ENCODE data around the gene PLCE1.

PLCE1 gene

DNA sequence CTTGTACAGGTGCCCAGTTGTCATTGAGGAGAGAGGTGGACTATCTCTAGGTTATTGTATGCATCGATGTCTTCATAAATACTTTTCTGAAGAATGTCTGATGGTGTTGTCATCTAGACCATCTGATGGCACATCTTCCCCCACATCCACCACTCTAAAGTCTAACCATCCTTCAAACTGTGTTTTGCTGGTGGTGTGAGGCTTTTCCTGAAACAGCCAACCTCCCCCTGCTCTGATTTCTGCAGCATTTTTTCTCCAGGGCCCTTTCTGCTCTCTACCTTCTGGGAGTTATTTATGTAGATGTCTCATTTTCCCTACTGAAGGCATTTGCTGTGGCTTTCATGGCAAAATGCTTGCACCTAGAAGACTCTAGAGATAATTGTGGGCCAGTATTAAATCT lies 1.5 kb downstream of the PLCE1 start:
- no peak for DNase-seq

GRCh38 chr10:93995598-93996271 lies 2.0 kb downstream of the PLCE1 start:
- no peak for DNase-seq

- no peak for DNase-seq
These were observed 2.8 kb downstream of the PLCE1 start for GRCh38 chr10:93996551-93996950.

DNA sequence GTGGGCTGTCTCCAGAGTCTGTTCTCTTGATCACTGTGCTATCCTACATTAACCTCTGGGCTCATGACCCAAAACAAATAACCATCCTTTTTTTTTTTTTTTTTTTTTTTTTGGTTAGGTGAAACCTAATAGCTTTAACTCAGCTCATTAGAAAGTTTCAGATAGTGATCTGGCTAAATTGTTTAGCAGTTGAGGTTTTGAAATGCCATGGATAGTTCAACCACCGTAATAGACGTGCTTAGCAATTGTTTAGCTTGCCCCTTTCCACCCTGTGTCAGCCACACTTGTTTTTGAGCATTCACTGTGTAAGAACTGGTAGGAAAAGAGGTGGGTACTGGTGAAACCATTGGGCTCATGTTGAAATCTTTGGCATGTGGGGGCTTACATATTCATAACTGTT lies 3.8 kb downstream of the PLCE1 start:
- no peak for DNase-seq

DNA sequence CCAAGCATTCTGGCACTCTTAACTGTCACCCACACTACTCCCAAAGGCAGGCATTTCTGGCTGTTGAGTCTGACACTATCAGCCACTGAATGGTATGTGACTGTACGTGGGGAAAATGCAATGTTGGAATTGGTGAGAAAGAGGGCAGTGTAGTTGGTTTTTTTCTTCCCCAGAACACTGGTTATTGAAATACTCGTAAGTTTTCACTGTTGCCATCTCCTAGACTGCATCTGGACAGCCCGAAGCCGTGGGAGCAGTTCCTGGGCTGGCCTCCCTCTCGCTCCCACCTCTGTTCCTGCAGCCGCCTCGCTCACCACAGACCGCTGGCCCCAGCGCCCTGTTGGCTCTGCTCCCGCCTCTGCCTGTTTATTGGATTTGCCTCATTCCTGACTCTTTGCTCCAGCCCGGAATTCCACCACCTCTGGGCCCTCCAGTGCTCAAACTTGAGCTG lies 5.7 kb downstream of the PLCE1 start:
- DNase-seq: no peak

DNA sequence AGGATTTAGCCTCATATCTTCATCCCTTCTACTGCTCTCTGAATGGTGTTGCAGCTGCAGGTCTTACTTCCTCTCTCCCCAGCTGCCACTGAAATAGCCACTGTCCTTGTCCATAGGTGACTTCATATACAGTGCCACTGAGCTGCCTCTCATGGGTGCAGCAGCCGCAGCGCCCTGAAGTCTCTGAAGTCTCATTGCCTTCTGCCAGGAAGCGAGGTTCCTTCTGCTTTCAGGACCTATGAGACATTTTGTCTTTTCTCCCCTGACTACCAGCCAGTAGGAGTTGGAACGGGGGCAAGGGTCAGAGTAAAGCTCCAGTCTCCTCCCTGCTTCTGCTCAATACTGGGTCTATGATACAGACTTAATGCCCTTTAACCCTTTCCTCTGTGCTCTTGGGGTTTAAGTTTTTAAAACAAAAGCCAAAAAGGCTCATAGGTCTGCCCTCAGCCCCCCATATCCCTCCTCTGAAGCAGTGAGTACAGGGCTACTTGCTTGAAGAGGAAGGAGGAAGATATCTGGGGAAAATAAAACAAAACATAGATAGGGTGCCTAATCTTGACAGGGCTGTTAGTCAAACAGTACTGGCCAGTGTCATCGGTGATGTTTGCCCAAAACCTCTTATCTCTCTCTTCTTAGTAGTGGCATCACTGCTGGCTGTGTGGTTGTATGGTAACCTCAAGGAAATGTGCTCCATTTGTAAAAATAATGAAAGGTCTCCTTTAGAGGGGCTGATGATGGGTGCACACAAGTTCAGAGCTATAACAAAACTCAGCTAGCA lies 7.1 kb downstream of the PLCE1 start:
- no peak for DNase-seq

DNA sequence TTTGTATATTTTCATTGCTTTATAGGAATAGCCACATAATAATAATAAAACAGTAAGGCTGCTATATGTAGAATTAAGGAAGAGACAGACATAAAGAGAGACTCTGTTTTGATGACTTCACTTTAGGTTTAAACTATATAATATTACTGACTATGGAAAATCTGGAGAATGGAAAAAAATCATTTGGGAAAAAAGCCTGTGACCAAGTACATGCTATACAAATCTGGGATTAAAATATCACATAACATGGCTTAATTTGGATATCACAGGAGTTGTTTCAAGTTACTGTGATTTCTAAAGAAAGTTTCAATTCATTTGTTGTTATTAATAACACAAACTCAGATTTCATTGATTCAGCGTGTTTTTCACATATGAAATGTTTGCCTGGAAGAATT lies 7.7 kb downstream of the PLCE1 start:
- no peak for DNase-seq

DNA sequence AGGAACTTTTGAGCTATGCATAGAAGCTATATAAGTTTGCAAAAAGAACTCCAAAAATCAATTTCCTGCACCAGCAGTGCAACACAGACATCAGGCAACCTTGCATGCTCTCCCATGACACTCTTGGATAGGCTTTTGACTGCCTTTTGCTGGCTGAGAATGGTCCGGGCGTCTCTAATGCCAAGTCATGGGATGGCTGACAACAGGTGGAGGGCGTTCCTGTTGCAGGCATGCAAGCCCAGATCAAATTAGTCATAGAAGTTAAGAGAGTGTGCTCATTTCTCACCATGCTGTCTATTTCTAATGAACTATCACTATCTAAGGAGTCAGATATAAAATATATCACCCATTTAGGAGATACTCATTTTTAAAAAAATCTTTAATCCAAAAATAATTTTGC lies 8.4 kb downstream of the PLCE1 start:
- no peak for DNase-seq

- no peak for DNase-seq
These were observed 9.8 kb downstream of the PLCE1 start for GRCh38 chr10:94003488-94003887.

DNA sequence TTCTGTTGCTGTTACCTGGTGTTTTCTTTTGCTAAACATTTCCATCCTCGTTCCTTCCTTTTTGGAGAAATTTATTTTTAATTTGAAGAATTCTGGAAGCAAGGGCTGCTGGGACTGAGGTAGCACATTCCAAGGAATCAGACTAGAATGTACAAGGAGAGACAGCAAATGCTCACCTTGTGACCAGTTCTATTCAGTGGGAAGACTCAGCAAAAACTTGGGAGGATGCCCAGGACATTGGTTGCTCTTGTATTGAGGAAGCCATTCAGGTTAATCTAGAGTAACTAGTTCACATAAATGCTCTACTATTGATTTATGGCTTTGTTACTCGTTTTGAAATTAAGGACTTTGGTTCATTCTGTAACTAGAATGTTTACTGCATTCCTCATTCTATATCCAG lies 11.3 kb downstream of the PLCE1 start:
- DNase-seq: no peak

GRCh38 chr10:94006591-94007550 lies 13.1 kb downstream of the PLCE1 start:
- no peak for DNase-seq

DNA sequence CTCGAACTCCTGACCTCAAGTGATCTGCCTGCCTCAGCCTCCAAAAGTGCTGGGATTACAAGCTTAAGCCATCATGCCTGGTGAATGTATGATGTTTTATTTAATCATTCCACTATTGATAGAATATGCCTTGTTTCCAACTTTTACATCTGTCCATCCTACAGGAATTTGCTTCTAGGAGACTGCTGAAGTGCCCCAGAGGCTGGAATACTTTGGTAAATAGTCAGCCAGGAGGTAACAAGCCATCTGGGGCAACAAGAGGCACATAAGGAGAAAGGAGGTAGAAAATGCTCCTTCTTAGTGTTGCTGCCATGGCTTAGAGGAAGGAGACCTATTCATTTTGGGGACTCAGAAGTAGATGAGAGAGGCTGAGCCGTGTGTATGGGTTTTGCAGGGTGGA lies 14.8 kb downstream of the PLCE1 start:
- DNase-seq: no peak

GRCh38 chr10:94010116-94010515 lies 16.4 kb downstream of the PLCE1 start:
- no peak for DNase-seq

DNA sequence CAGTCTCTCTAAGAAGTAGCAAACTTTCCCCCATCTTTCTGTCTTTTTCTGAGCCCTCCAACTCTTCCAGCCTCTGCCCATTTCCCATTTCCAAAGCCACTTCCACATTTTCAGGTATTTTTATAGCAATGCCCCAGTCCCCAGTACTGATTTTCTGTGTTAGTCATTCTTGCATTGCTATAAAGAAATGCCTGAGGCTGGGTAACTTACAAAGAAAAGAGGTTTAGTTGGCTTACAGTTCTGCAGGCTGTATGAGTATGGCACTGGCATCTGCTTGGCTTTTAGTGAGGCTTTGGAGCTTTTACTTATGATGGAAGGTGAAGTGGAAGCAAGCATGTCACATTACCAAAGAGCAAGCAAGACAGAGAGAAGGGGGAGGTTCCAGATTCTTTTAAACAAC lies 17.2 kb downstream of the PLCE1 start:
- DNase-seq: no peak

DNA sequence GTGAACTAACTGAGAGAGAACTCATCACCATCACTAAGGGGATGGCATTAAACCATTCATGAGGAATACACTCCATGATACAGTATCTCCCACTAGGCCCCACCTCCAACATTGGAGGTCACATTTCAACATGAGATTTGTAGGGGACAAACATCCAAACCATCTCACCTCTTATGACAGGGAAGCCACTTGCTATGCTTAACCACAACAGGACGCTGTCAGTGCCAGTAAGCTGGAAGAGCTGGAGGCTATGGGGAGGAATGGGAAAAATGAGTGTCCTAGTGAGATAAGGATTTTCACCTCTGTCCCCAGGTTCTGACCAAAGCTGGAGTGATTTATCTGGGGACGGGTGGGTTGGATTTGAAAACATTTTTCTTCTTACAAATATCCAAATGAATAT lies 17.6 kb downstream of the PLCE1 start:
- DNase-seq: no peak

DNA sequence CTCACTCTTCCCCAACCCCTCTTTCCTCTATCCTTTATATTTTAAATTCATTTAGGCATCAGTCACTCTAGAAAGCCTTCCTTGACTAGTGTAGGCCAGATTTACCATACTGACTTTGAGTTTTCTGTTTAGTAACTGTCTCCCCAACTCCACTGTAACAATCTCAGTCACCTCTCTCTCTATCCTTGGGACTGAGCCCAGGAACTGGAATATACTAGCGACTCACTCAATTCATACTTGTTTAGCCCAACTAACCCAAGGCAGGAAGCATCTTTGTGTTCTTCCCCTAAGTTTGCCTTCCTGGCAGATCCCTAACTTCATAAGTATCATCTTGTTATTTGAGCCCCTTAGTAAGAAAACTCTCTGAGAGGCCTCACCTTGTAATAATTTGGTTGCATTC lies 19.1 kb downstream of the PLCE1 start:
- no peak for DNase-seq

DNA sequence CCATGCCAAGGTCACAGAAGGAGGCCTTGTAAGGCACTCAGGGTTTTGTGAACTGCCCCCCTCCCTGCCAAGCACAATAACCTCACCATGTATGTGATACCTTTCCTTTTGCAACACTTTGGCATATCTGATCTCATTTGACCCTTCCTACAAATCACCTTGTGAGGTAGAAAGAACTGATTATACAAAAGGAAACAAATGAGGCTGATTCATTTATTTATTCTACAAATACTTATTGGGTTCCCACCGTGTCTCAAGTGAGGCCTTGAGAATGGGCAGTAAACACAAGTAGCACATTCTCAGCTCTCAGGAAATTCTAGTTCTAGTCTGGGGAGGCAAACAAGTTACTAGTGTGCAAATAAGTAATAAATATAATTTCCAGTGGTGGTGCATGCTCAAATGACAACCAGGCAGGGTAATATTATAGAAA lies 19.6 kb downstream of the PLCE1 start:
- peak in 1 of 2 experiments; percentile 15 for DNase-seq

DNA sequence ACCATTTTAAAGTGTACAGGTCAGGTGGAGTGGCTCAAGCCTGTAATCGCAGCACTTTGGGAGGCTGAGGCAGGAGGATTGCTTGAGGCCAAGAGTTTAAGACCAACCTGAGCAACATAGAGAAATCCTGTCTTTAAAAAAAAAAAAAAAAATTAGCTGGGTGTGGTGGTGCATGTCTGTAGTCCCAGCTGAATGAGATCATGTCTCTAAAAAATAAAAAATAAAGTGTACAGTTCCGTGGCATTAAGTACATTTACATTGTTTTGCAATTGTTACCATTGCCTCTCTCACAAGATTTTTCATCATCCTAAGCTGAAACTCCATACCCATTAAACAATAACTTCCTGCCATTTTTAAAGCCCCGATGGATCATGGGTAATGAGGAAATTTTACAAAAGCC lies 20.6 kb downstream of the PLCE1 start:
- DNase-seq: no peak

DNA sequence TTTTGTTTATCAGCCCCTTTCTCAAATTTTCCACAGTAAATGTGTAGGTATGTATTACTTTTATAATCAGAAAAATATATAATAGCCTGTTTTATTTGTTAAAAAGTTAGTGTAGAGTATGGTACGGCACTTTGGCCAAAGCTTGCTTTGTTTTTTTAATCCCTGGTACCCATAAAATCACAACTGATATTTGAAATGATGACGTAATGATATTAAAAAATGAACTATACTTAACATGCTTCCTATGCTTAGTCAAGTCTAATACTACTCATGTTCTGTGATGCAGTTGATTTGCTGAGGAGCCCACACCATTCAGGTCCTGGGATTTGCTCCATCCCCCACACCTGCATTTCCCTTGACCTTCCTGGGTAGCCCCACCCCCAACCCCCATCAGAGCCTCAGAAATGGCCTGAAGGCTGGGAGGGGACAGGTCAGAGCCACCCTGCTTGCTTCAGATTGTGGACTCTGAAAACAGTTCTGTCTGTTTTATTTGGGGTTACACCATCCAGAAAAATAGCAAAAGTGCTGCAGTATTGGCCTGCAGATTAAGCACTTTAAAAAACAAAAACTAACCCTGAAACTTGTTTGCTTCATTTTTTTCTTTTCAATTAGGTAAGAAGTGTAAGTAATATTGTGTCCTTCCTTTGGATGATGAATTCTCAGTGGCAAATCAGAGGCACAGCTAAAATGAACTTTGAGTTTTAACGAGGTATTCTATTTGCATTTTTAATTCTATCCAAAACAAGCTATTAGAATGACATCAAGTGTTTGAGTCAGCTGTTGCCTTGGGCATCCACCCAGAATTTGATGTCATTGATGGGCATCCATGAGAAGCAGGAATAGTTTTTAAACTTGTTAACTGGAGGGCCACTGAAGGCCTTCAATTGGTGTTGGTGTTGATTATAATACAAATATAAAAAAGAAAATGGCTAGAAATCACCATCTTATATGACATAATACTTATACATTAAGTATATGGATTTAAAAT lies 23.3 kb downstream of the PLCE1 start:
- no peak for DNase-seq

- DNase-seq: no peak
These were observed 24.4 kb downstream of the PLCE1 start for GRCh38 chr10:94018107-94018506.

GRCh38 chr10:94023906-94024305 lies 30.2 kb downstream of the PLCE1 start:
- no peak for DNase-seq

- DNase-seq: no peak
These were observed 30.7 kb downstream of the PLCE1 start for GRCh38 chr10:94024407-94024806.
